ENCODE measurements around the gene MYH3. TPM values are rescaled to one million over a fixed set of nuclear protein-coding genes. Genes with fewer than 3 reads are reported as not detected.

The MYH3 gene
- total RNA-seq: 5.0 TPM in 2 replicates

DNA sequence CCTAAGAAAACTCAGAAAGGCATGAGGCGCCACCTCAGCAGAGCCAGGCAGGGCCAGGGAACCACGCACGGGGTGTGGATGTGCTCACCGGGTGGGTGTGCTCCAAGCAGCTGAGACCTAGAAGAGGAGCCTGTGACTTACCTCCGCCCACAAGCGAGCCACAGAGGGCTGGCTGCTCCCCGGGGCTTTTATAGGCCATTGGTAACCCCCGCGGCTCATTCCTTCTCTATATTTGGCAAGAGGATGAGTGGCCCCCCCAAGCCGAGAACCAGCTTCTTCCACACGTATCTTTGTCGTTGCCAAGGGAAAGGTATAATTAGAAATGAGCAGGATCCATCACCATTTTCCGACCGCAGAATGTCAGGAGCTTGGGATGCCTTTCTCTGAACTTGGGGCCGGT, at the start of gene MYH3:
TSS of gene MYH3 (minus strand) at position 162 of the 400 bp plus-strand sequence. CDS start 2,245 bp downstream, outside the sequence.
- intact Hi-C loops (cut with micrococcal nuclease): no loop called here

DNA sequence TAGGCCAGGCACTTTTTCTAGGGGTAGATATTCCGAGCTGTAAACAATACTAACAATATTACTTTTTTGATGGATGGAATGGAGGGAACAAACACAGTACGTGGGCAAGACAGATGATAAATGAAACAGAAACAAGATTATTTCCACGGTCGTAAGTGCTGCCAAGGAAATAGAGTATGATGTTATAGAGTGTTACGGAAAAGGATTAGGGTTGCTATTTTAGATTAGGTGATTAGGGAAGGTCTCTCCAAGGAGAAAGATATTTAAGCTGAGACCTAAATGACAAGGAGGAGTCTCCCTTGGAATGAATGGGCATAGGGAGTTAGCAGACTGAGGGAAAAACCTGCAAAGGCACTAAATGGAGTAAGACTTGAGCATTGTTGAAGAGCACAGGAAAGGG, 48.6 kb upstream of the MYH3 start:
- intact Hi-C loops (cut with micrococcal nuclease): no loop called here

DNA sequence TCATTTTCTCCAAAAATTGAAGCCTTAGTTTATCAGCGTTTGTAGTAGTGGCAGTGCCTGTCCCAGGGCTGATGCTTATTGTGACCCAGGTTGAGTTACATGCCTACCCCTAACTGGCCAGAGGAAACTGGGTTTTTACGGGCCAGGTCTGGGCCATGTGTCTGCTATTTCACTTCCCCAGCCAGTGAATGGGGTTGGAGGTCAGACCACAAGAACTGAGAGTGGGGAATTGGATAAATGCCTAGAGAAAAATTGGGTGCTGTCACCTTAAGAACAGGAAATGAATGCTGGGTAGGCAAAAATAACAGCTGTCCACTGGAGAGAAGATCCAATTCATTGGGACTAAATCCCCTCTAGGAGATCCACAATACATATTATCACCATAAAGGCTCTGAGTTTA, 45.5 kb upstream of the MYH3 start:
- intact Hi-C loops (cut with micrococcal nuclease): no loop called here

DNA sequence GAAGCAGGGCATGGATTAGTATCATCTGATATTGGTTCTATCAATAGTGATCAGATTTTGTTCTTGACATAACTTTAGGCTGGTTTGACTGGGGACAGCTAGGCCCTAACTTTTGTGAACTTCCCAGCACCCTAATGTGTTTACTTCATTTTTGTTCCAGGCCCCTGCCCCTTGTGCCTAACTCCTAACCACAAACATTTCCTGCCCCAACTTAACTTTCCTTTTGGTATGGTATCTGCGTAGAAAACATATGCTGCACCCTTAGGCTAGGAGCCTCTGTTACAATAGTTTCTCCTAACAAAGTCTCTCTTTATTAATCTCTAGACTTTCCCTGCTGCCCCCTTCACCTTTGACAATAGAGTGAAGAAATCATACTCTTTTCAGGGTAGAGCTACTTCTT, 42.7 kb upstream of the MYH3 start:
- intact Hi-C loops (cut with micrococcal nuclease): no loop called here

DNA sequence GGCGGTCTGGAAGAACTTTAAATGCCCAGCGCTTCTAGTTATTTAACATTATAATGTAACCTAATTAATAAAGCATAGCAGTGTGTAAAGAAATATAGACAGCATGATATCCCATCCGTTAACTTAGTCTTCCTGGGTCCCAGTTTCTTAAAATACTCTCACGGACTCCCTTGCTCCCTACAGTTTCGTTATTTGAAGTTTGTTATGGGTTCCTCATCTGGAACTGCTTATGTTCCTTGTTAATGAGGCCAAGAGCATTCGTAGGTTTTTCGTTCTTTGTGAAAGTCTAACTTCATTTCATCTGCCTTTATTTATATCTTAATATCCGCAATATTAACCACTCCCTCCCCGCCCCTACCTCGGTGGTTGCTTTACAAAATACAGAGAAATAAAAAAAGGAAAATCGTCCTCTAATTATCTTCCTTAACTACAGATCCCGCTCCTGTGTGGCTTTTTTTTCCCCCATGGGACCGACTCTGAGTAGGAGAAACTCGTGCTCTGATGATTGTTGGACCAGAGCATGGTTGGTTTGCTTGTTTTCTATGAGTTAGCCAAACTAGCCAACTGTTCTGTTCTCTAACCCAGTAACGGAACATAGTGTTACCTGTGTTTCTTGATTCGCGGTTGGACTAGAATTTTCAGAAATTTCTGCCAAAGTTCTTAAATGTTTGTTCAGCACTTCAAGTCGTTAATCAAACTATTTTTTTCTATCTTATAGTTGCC, 41.1 kb upstream of the MYH3 start:
- intact Hi-C loops (cut with micrococcal nuclease): no loop called here

DNA sequence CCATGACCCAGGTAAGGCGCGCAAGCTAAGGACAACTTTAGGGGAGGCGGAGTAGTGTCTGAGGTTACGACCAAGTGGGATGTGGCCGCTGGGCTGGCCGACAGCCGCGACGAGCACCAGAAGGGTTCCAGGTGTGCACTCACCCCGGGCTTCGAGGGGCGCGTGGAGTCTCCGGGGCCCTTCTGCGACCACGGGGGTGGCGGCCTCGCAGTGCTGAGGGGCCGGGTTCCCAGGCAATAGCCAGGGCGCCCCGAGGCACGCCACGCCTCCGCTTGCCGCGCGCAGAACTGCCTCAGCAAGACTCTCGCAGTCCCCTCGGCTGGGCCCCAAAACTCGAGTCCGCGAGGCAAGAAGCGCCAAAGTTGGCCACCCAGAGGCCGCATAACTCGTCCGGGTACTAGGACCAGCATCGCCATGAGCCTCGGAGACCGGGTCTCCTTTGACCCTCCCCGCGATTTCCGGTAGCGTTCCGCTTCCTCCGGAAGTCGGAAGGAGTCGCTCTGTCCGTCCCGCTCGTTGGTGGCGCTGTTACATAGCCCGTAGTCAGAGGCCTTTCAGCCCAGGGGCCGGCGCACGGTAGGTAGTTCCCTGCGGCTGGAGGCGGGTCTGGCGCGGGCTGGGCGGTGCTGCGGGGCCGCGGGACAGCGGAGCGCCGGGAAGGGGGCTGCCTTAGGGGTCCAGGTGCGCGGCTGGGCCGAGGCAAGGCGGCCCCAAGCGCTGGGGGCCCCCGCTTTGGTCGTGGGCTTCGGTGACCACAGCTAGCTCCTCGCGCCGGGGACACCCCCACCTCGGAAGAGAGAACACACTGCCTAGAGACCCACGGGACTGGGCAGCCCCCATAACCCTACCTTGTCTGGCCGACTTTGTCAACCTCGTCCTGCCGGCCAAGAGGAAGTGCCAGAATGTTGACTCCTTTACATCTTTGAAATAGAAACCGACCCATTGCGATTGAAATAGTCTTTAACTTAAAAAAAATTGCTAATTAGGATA, 40.3 kb upstream of the MYH3 start, which contains the start of the genes ADPRM and SCO1:
TSS of gene ADPRM (plus strand) at position 503 of the 990 bp plus-strand sequence. CDS start 7,333 bp downstream, outside the sequence.
TSS of gene SCO1 (minus strand) at position 442 of the 990 bp plus-strand sequence. CDS start at position 416, 26 bp downstream.
- intact Hi-C loops (cut with micrococcal nuclease): loop anchor here (2.0 kb wide), 1 partner anchor 31 kb away; no protein-coding TSS in a partner anchor

DNA sequence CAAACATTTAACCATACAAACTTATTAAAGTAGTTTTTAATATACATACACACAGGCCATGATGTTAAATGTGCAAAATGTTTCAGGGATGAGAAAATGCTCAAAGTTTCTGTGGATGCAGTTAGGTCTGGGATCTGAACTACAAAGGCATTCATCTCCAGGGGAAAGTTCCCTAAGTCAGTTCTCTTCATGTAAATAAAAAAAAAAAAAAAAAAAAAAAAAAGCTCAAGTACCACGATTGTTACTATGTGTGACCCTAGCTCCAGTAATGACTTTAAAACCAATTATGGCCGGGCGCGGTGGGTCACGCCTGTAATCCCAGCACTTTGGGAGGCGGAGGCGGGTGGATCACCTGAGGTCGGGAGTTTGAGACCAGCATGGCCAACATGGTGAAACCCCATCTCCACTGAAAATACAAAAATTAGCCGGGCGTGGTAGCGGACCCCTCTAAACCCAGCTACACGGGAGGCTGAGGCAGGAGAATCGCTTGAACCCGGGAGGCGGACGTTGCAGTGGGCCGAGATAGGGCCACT, 38.8 kb upstream of the MYH3 start:
- intact Hi-C loops (cut with micrococcal nuclease): loop anchor here (2.0 kb wide), 1 partner anchor 33 kb away; no protein-coding TSS in a partner anchor

DNA sequence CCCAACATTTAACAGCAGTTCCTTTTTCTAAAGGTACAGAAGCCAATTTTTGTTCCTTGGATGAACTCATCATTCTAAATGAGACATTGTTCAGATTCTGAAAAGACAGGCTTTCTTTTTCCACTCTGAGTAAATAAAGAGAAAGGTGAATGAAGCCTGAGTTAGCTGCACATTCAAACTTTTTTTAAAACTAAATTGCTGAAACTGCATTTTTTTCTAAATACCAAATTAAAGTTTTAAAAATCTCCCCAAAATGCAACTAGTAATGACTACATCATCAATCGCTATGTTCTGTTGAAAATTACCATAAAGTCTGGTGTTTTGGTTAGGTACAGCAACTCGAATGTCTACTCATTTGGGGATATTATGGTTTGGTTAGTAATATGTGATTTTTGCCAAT, 30.4 kb upstream of the MYH3 start:
- intact Hi-C loops (cut with micrococcal nuclease): no loop called here

DNA sequence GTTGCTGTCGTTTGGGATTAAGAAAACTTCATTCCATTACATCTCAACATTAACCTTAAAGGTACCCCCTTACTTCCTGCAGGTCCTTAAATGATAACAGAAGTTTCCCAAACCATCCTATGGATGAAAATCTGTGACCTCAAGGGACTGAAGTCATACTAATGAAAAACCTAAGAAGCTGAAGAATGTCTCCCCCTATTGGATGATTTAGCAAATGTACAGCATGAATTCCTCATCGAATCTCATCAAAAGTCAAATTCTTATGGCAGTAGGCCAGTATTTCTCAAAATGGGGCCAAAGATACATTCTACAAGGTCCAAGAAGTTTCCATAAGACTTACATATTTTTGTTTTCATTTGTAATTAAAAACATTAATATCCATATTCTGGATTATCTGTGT, 26.7 kb upstream of the MYH3 start:
- intact Hi-C loops (cut with micrococcal nuclease): no loop called here

DNA sequence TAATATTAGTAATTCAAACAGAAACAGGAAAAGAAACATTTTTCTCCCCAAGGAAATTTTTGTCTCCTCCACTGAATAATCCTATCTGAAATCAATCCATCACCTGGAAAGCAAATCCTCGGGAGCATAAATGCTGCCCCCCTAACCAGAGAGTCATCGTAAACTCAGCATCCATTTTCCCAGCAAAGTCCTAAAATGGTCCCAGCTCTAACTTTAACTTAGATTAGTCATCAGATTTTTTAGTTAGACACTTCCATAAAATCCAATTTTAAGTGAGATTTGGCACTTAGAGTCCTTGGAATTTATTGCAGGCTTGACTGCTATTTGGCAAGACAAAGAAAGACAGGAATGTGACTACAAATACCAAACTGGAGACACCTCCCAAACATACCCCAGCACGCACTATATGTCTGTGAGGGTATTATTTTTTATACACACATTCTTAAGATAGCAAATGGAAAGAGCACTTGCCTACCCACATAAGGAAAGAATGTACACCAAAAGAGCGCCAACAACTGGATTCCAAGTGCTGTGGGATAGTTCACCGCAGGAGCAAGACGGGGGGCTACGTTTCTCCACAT, 24.8 kb upstream of the MYH3 start:
- intact Hi-C loops (cut with micrococcal nuclease): no loop called here

DNA sequence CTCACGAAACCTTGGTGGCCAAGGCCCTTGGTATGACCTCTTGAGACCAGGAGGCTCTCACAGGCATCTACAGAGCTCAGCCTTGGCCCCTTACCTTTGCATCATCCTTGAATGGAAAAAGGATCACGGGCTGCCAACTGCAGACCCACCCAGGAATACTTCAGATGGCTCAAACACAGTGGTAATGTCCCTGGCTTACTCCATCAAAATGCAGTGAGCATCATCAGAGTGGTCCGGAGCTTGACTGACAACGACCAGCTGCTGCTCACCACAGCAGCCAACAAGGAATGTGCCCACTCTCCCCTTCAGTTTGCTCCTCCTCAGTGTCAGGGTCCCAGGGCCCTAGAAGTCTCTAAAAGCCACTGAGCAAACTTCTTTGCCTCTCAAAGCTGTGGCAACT, 17.6 kb upstream of the MYH3 start:
- intact Hi-C loops (cut with micrococcal nuclease): no loop called here

DNA sequence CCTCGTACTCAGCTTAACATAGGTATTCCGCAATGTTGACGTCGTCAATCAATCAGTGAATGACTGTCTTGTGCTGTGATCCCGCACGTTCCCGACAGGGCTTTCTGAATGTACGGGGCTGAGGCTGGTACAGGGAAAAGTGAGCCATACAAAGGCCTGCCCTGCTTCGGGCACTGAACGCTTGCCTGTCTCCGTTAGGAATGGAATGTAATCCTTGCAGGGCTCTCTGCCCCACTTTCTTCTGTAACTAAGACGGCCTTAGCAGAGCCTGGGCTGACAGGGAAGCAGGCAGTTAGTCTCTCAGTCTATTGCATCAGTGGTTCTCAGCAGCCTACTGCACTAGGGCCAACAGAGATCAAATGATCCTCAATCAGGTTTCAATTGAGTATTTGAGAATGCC, 16.2 kb upstream of the MYH3 start:
- intact Hi-C loops (cut with micrococcal nuclease): no loop called here

DNA sequence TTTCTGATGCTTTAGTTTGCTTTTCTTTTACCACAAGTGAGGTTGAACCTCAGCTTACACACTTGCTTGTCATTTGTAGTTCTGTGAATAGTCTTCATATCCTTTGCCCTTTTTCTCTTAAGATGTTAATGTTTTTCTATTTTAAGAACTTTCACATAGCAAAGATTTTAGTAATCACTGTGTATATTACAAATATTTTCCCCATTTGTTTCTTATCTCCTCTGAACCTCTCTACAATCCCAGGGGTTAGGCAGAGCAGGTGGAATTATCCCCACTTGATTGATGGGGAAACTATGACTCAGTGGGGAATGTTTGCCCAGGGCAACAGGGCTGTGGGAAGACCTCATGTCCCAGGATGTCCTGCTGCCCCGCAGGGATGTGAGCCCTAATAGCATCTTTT, 11.7 kb upstream of the MYH3 start:
- intact Hi-C loops (cut with micrococcal nuclease): no loop called here

DNA sequence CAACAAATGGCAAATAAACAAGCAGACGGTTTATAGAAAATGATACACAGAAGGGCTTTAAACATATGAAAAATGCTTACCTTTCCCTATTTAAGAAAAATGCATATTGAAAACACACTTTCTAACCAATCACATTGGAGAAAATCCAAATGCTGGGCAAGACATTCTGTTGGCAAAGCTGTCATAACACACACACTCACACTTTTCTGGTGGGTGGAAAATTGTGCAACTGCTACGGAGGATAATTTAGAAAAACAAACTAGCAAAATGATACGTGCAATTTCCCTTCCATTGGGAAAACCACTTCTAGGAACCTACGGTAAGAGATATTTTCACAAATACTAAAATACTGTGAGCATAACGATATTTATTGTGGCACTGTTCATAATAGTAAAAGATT, 9.8 kb upstream of the MYH3 start:
- intact Hi-C loops (cut with micrococcal nuclease): no loop called here

DNA sequence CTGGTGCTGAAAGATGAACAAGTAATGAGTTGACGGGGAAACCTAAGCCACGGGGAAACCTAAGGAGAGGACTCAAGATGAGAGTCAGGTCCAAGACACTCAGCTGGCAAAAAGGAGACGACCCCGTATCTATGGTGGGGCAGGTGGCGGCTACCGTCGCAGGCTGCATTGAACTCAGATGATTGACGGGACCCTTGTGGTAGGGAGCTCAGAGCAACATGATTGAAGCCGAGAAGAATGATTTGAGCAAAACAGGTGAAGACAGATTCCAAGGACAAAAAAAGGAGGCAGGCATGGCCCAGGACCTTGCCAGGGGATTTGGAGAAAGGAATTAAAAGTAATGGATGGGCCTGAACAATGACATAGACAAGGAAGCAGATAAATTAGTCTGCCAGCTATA, 7.5 kb upstream of the MYH3 start:
- intact Hi-C loops (cut with micrococcal nuclease): no loop called here

DNA sequence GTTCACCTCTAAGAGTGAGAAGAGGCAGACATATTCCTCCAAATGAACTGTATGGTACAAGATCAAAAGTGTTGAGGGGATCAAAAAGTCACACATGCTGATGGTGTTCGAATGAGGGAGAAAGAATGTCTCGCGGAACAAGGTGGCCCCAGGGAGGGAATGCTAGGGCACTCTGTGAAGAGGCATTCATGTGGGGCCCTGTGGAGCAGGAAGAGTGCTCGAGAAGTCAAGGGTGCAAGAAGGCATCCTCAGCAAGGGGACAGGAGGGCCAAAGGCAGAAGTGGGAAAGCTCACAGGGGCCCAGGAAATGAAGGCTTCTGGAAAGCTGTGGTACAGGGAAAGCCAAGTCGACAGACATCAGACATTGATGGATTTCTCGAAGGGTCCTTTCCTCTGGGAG, 6.1 kb upstream of the MYH3 start:
- intact Hi-C loops (cut with micrococcal nuclease): no loop called here

DNA sequence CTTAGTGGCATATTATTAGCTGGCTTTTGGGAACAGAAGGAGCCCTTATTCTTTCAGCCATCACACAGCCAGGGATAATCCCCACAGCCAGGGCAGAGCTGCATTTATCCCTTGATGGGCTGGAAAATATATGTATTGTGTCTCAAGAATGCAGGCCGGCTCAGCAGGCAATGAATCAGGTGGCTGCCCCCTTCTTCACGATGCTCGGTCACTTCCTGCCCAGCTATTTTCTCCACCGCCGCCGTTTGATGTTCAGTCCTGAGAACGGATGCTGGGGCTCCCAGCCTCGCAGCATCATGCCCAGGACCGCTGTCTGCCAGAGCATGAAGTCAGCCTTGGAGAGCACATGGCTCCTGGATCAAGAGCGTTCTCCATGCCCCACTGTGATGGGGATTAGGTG, 4.3 kb upstream of the MYH3 start:
- intact Hi-C loops (cut with micrococcal nuclease): no loop called here

DNA sequence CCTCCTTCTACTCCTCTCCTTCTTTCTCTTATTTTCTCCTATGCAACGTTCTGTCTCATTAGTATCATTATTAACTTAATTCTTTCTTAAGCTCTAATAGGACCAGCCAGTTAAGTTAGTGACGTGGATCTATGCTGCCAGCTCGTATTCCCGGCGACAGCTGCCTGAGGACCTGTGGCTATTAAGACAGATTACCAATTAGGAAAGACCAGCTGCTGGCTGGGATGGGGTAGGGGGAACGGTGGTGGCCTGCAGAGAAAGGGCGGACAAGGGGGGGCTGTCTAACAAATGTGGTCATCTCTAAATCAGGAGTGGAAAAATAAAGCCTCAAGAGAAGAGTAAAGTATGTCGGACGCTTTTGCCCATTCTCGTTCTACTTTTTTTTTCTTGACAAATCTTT, 770 bp upstream of the MYH3 start:
- intact Hi-C loops (cut with micrococcal nuclease): no loop called here

DNA sequence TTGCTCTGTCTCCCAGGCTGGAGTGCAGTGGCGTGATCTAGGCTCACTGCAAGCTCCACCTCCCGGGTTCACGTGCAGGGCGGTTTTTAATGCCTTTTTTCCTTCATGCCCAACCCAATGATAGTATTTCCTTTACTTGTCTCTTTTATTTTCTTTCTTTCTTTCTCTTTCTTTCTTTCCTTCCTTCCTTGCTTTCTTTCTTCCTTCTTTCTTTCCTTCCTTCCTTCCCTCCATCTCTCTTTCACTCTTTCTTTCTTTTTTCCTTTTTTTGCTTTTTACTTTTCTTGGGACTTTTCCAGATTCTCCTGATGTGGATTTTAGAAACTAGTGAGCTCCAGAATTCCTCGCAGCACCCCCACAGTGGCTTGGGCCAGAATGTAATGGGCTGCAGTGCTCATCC, 3.1 kb downstream of the MYH3 start:
- intact Hi-C loops (cut with micrococcal nuclease): no loop called here

DNA sequence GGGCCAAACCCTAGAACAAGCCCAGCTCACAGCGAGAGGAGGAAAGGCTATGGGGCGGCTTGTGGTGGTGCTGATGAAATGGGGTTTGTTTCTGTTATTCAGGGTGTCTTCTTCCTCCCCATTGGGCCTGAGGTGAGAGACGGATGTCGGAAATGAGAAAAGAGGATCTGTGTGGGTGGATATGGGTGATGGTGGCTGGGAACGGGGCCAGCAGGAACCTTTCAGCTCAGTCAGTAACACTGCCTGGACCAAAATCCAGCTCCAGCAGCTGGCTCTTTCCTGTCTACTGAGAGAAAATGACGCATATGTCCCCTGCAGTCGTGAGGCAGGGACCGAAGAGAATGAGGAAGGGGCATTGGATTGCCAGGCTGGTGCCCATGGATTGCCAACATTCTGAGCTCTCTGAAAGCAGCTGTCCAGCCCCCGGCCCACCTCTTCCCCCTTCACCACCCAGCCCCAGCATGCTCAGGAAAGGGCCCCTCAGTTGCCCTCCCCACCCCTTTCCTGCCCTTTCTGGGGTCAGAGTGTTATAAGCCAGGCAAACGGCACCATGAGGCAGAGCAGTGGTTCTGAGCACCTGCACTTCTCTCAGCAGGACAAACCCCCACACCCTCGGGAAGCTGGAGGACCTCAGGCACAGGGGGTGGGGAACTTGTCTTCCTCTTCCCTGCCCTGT, 4.0 kb downstream of the MYH3 start:
- intact Hi-C loops (cut with micrococcal nuclease): no loop called here

DNA sequence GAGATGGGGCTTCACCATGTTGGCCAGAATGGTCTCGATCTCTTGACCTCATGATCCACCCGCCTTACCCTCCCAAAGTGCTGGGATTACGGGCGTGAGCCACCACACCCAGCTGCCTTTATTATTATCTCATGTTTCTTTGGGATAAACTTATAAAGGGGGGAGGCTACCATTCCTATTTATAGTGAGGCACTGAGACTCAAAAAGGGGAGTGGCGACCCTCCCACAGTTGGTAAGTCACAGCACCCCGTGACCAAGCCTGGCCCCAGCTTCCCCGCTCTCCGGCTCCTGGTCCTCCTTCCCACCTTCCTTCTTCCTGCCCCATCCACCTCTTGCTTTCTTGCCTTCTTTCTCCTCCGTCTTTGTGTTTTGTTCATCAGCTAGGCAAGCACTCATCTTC, 5.2 kb downstream of the MYH3 start:
- intact Hi-C loops (cut with micrococcal nuclease): no loop called here
